ENCODE results near the gene SETD1A. TPM values are rescaled to one million over a fixed set of nuclear protein-coding genes. Genes with fewer than 3 reads are reported as not detected.

The SETD1A gene
- total RNA-seq, 1 donor from 2014 or later: 24.3 TPM

DNA sequence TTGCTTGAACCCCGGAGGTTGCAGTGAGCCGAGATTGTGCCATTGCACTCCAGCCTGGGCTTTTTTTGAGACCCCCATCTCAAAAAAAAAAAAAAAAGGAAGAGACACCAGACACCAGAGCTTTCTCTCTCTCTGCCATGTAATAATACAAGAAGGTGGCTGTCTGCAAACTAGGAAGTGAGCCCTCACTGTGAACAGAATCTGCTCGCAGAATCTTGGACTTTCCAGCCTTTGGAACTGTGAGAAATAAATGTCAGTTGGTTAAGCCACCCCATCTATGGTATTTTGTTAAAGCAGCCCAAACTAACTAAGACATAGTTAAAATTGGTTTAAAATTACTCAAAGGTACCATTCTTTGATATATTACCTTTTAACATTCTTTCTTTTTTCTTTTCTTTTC, 63.0 kb downstream of the SETD1A start:
- no peaks in the 10 kb centered on the region for H3K36me3 Mint-ChIP-seq (ENCODE audit: unreplicated experiment)
- no peak for DNase-seq
- H3K27ac Mint-ChIP-seq (ENCODE audit: unreplicated experiment): no peak overlapping the region
- H3K4me3 Mint-ChIP-seq (ENCODE audit: unreplicated experiment): no peak overlapping the region
- no peaks in the 10 kb centered on the region for H3K4me1 Mint-ChIP-seq (ENCODE audit: low read depth, unreplicated experiment)
- TF ChIP-seq, protein P1, sequence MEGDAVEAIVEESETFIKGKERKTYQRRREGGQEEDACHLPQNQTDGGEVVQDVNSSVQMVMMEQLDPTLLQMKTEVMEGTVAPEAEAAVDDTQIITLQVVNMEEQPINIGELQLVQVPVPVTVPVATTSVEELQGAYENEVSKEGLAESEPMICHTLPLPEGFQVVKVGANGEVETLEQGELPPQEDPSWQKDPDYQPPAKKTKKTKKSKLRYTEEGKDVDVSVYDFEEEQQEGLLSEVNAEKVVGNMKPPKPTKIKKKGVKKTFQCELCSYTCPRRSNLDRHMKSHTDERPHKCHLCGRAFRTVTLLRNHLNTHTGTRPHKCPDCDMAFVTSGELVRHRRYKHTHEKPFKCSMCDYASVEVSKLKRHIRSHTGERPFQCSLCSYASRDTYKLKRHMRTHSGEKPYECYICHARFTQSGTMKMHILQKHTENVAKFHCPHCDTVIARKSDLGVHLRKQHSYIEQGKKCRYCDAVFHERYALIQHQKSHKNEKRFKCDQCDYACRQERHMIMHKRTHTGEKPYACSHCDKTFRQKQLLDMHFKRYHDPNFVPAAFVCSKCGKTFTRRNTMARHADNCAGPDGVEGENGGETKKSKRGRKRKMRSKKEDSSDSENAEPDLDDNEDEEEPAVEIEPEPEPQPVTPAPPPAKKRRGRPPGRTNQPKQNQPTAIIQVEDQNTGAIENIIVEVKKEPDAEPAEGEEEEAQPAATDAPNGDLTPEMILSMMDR (IDR thresholded peaks at IDR 0.05; ENCODE audit: partially characterized antibody, unreplicated experiment): no peak
- peaks cover 3% of the 10 kb centered on the region for H3K27me3 Mint-ChIP-seq (ENCODE audit: unreplicated experiment)
- peaks cover 2% of the 10 kb centered on the region for H3K9me3 Mint-ChIP-seq (ENCODE audit: unreplicated experiment)

DNA sequence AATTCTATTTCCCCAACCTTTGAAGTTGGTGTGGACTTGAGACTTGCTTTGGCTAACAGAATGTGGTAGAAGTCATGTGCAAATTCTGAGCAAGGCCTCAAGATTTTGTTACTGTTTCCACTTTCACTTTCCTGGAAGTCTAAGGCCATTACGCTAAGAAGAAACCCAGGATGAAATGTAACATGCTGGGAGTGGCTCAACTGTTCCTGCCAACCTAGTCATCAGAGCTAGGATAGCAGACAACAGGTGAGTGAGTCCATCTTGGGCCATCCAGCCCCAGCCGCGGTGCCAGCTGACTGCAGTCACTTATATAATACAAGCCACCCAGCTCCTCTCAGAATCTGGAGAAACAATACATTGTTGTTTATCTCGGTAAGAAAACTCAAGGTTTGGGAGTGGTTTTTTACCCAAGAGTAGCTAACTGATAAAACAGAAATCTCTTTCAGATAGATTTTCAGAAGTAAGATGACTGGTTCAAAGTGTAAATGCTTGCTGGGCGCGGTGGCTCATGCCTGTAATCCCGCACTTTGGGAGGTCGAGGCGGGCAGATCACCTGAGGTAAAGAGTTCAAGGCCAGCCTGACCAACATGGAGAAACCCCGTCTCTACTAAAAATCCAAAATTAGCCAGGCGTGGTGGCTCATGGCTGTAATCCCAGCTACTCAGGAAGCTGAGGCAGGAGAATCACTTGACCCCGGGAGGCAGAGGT, 65.1 kb downstream of the SETD1A start:
- H3K4me1 Mint-ChIP-seq (ENCODE audit: low read depth, unreplicated experiment): no peaks in the 10 kb centered on the region
- H3K27me3 Mint-ChIP-seq (ENCODE audit: unreplicated experiment): peaks cover 3% of the 10 kb centered on the region
- no peak for DNase-seq
- H3K36me3 Mint-ChIP-seq (ENCODE audit: unreplicated experiment): no peaks in the 10 kb centered on the region
- no peaks in the 10 kb centered on the region for H3K9me3 Mint-ChIP-seq (ENCODE audit: unreplicated experiment)
- H3K4me3 Mint-ChIP-seq (ENCODE audit: unreplicated experiment): no peak overlapping the region
- H3K27ac Mint-ChIP-seq (ENCODE audit: unreplicated experiment): no peak overlapping the region
- TF ChIP-seq, protein P1 (IDR thresholded peaks at IDR 0.05; ENCODE audit: partially characterized antibody, unreplicated experiment): no peak

DNA sequence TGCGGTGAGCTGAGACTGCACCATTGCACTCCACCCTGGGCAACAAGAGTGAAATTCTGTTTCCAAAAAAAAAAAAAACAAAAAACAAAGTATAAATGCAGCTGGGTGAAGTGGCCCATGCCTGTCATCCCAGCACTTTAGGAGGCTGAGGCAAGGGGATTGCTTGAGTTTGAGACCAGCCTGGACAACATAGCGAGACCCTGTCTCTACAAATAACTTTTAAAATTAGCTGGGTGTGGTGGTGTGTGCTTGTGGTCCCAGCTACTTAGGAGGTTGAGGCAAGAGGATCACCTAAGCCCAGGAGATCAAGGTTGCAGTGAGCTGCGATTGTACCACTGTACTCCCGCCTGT, 65.7 kb downstream of the SETD1A start:
- H3K27ac Mint-ChIP-seq (ENCODE audit: unreplicated experiment): no peak overlapping the region
- H3K27me3 Mint-ChIP-seq (ENCODE audit: unreplicated experiment): peaks cover 3% of the 10 kb centered on the region
- no peaks in the 10 kb centered on the region for H3K9me3 Mint-ChIP-seq (ENCODE audit: unreplicated experiment)
- H3K4me1 Mint-ChIP-seq (ENCODE audit: low read depth, unreplicated experiment): no peaks in the 10 kb centered on the region
- no peak overlapping the region for H3K4me3 Mint-ChIP-seq (ENCODE audit: unreplicated experiment)
- H3K36me3 Mint-ChIP-seq (ENCODE audit: unreplicated experiment): no peaks in the 10 kb centered on the region
- TF ChIP-seq, protein P1 (IDR thresholded peaks at IDR 0.05; ENCODE audit: partially characterized antibody, unreplicated experiment): no peak
- no peak for DNase-seq

DNA sequence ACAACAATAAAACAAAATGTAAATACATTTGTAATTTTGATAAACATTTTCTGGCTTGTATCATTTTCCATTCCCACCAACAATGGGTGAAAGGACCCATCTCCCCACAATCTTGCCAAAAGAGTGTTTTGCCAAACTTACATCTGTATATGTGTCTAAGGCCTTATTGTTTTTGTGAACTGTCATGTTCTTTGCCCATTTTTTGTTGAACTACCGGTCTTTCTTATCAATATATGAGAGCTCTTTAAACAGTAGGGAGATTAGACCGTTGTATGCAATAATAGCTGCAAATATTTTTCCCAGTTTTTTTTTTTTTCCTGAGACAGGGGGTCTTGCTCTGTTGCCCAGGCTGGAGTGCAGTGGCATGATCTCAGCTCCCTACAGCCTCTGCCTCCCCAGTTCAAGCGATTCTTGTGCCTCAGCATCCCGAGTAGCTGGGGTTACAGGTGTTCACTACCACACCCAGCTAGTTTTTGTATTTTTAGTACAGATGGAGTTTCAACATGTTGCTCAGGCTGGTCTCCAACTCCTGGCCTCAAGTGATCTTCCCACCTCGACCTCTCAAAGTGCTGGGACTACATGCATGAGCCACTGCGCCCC, 66.2 kb downstream of the SETD1A start:
- H3K27ac Mint-ChIP-seq (ENCODE audit: unreplicated experiment): no peak overlapping the region

DNA sequence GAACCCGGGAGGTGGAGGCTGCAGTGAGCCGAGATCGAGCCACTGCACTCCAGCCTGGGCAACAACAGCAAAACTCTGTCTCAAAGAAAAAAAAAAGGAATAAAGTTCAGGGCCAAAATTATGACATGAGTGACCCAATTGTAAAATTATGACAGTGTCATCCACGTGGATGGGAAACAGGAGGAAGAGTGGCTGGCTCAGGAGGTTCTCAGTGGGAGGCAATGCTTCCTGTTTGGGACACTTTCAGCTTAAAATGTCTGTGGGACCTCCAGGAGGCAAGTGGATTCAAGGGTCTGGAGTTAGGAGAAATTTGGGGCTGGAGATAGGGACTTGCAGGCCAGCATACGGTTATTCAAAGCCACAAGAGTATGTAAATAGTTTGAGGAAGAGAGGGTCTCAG, 67.8 kb downstream of the SETD1A start:
- Mint-ChIP-seq H3K4me1 (ENCODE audit: low read depth, unreplicated experiment) (no peaks in the 10 kb centered on the region), H3K36me3 (ENCODE audit: unreplicated experiment) (no peaks in the 10 kb centered on the region), H3K4me3 (ENCODE audit: unreplicated experiment) (no peak overlapping the region), H3K27ac (ENCODE audit: unreplicated experiment) (no peak overlapping the region), H3K27me3 (ENCODE audit: unreplicated experiment) (no peaks in the 10 kb centered on the region), H3K9me3 (ENCODE audit: unreplicated experiment) (no peaks in the 10 kb centered on the region)
- TF ChIP-seq, protein P1 (IDR thresholded peaks at IDR 0.05; ENCODE audit: partially characterized antibody, unreplicated experiment): no peak
- DNase-seq: no peak

More for the DNA sequence above, 66.2 kb downstream of the SETD1A start:
- peaks cover 3% of the 10 kb centered on the region for H3K27me3 Mint-ChIP-seq (ENCODE audit: unreplicated experiment)
- H3K9me3 Mint-ChIP-seq (ENCODE audit: unreplicated experiment): no peaks in the 10 kb centered on the region
- no peak for DNase-seq
- no peaks in the 10 kb centered on the region for H3K4me1 Mint-ChIP-seq (ENCODE audit: low read depth, unreplicated experiment)
- TF ChIP-seq, protein P1 (IDR thresholded peaks at IDR 0.05; ENCODE audit: partially characterized antibody, unreplicated experiment): no peak
- H3K36me3 Mint-ChIP-seq (ENCODE audit: unreplicated experiment): no peaks in the 10 kb centered on the region
- H3K4me3 Mint-ChIP-seq (ENCODE audit: unreplicated experiment): no peak overlapping the region

Measured in glutamatergic neuron (in vitro differentiated cells).